Lower lobe of right lung (tissue), 2 donors: ENCODE results near the gene AGO1. TPM values are rescaled to one million over a fixed set of nuclear protein-coding genes. Genes with fewer than 3 reads are reported as not detected.

Experiments
- ATAC-seq, 2 donors: fragments of 200-7000 bp; cut with Tn5 transposase; one replicate each; pipeline ENCODE4 v1.9.1; 2020 to 2022; ENCODE audit warnings: mild to moderate bottlenecking in 2 of 2, moderate library complexity in 2 of 2
- DNase-seq: peaks from one replicate; pipeline ENCODE4 v3.0.0-alpha.2; 2020
- H3K27ac ChIP-seq: fragments of 200-600 bp; one replicate; pipeline ENCODE4 v1.8.0; 2022
- H3K27me3 ChIP-seq: fragments of 200-600 bp; one replicate; pipeline ENCODE4 v1.8.0; 2022; ENCODE audit warnings: low read depth
- H3K36me3 ChIP-seq: fragments of 200-600 bp; one replicate; pipeline ENCODE4 v1.8.0; 2022; ENCODE audit warnings: mild to moderate bottlenecking
- H3K4me1 ChIP-seq: fragments of 200-600 bp; one replicate; pipeline ENCODE4 v1.8.0; 2022
- H3K4me3 ChIP-seq: fragments of 200-600 bp; one replicate; pipeline ENCODE4 v1.8.0; 2022; ENCODE audit warnings: mild to moderate bottlenecking
- H3K9me3 ChIP-seq: fragments of 200-600 bp; one replicate; pipeline ENCODE4 v1.8.0; 2022
- intact Hi-C: fragments of 100-400 bp; cut with DNase I; formaldehyde crosslinking; loops from one replicate; pipeline ENCODE4 v1.11.0; 2022
- total RNA-seq: library from RNA; stranded (reverse); fragmentation: NEBNext Ultra II Directional; extraction: Animal tissue kit (Norgen Biotek cat#: 25700); gene quantifications from one replicate; pipeline ENCODE4 v1.2.1, GENCODE V29; 2021
- TF ChIP-seq, protein P1 (sequence below): fragments of 200-600 bp; IDR thresholded peaks from one replicate; pipeline ENCODE4 v1.8.0; 2022; ENCODE audit warnings: antibody characterized with exemption, mild to moderate bottlenecking
- donor health status: DM: no; HTN: yes; CAD: no; lungs with severe emphysema.

AGO1 gene
- total RNA-seq, 1 donor from 2014 or later: 26.9 TPM

DNA sequence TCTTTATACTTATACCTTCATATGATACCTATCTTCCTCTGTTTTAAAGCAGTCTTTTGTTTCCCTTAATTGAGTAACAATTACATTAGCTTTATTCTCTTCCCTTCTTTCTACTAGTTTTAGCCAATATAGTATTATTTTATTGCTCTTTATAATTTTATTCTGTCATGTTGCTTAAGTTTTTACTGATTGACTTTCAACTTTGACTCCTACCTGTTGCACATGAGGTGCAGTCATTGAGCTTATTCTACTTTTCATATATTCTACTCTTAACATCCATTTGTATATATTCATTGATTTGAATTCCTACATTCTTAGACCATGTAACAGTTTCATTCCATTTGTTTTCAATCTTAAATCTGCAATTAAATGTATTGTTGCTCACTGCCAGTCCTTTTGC, 97.1 kb downstream of the AGO1 start:
- Histone ChIP-seq H3K36me3 (peaks cover 53% of the 10 kb centered on the region), H3K27ac (no peak overlapping the region), H3K9me3 (no peaks in the 10 kb centered on the region), H3K27me3 (no peaks in the 10 kb centered on the region), H3K4me3 (no peak overlapping the region), H3K4me1 (no peaks in the 10 kb centered on the region)
- ATAC-seq: no peak
- intact Hi-C loops: no loop called here
- TF ChIP-seq, protein P1, sequence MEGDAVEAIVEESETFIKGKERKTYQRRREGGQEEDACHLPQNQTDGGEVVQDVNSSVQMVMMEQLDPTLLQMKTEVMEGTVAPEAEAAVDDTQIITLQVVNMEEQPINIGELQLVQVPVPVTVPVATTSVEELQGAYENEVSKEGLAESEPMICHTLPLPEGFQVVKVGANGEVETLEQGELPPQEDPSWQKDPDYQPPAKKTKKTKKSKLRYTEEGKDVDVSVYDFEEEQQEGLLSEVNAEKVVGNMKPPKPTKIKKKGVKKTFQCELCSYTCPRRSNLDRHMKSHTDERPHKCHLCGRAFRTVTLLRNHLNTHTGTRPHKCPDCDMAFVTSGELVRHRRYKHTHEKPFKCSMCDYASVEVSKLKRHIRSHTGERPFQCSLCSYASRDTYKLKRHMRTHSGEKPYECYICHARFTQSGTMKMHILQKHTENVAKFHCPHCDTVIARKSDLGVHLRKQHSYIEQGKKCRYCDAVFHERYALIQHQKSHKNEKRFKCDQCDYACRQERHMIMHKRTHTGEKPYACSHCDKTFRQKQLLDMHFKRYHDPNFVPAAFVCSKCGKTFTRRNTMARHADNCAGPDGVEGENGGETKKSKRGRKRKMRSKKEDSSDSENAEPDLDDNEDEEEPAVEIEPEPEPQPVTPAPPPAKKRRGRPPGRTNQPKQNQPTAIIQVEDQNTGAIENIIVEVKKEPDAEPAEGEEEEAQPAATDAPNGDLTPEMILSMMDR: no peak
- DNase-seq: no peak

Other genes starting within 250 kb of the AGO1 start
- 44.9 TPM for gene PSMB2, start 241.7 kb upstream of the AGO1 start, total RNA-seq
- gene C1orf216, start 164.3 kb upstream of the AGO1 start, total RNA-seq: 14.3 TPM
- gene CLSPN, start 113.2 kb upstream of the AGO1 start, total RNA-seq: 1.3 TPM
- gene AGO4, start 75.2 kb upstream of the AGO1 start, total RNA-seq: 32.9 TPM
- gene AGO3, start 47.9 kb downstream of the AGO1 start, total RNA-seq: 33.9 TPM
- gene TEKT2, start 200.9 kb downstream of the AGO1 start, total RNA-seq: 9.3 TPM
- gene ADPRS, start 205.7 kb downstream of the AGO1 start, total RNA-seq: 32.4 TPM
- 24.4 TPM for gene COL8A2, start 242.0 kb downstream of the AGO1 start, total RNA-seq